Natural killer cell (primary cell): ENCODE measurements around the gene ZNF829. TPM values are rescaled to one million over a fixed set of nuclear protein-coding genes. Genes with fewer than 3 reads are reported as not detected.

Source experiments
- ATAC-seq, 3 donors: fragments of 150-1000 bp in 2 of 3; fragments of 200-7000 bp in 1 of 3; cut with Tn5 transposase; 1 replicate in 1 of 3; 2 replicates in 2 of 3; pipeline ENCODE4 v1.10.0; 2021; ENCODE audit warnings: mild to moderate bottlenecking in 2 of 3, moderate library complexity in 2 of 3
- DNase-seq, 2 donors: peaks; one replicate each; pipeline versions ENCODE4 v3.0.0 to v3.0.0-alpha.2; 2013 to 2021; ENCODE audit warnings: mixed read lengths in 1 of 2
- H3K27ac ChIP-seq: one replicate; pipeline ENCODE4 v1.5.1; 2013; ENCODE audit warnings: mild to moderate bottlenecking, low read length
- H3K27me3 ChIP-seq: one replicate; pipeline ENCODE4 v1.6.1; 2013; ENCODE audit warnings: low read length; ENCODE audit not compliant: control insufficient read depth, insufficient read depth
- H3K36me3 ChIP-seq: one replicate; pipeline ENCODE4 v1.6.1; 2013; ENCODE audit warnings: low read length; ENCODE audit not compliant: control insufficient read depth, insufficient read depth
- H3K4me1 ChIP-seq: one replicate; pipeline ENCODE4 v1.6.1; 2013; ENCODE audit warnings: low read length; ENCODE audit not compliant: control insufficient read depth, insufficient read depth
- H3K4me3 ChIP-seq: one replicate; pipeline ENCODE4 v1.5.1; 2013; ENCODE audit warnings: low read length
- H3K9me3 ChIP-seq: one replicate; pipeline ENCODE4 v1.6.1; 2013; ENCODE audit warnings: low read length; ENCODE audit not compliant: control insufficient read depth, insufficient read depth
- H3K27ac Mint-ChIP-seq, 2 donors: one replicate each; pipeline ENCODE4 v1.8.0; 2022; ENCODE audit warnings: mild to moderate bottlenecking in 2 of 2, mixed read lengths in 2 of 2, moderate library complexity in 1 of 2
- H3K27me3 Mint-ChIP-seq, 2 donors: one replicate each; pipeline ENCODE4 v1.8.0; 2022; ENCODE audit warnings: low read depth in 2 of 2, mixed read lengths in 2 of 2
- H3K36me3 Mint-ChIP-seq: one replicate; pipeline ENCODE4 v1.8.0; 2022; ENCODE audit warnings: mixed read lengths
- H3K4me1 Mint-ChIP-seq, 2 donors: one replicate each; pipeline ENCODE4 v1.8.0; 2022; ENCODE audit warnings: mixed read lengths in 2 of 2
- H3K4me3 Mint-ChIP-seq: one replicate; pipeline ENCODE4 v1.8.0; 2022; ENCODE audit warnings: mild to moderate bottlenecking, moderate library complexity, mixed read lengths
- H3K9me3 Mint-ChIP-seq, 2 donors: one replicate each; pipeline ENCODE4 v1.8.0; 2022; ENCODE audit warnings: mixed read lengths in 2 of 2
- CTCF ChIP-seq: fragments of 200-600 bp; IDR thresholded peaks from one replicate; pipeline ENCODE4 v1.8.0; 2022; ENCODE audit warnings: antibody characterized with exemption
- WGBS: methylation state at CpG from one replicate; pipeline ENCODE4 v1.1.7; 2013; ENCODE audit warnings: missing lambda C conversion rate; ENCODE audit not compliant: insufficient coverage; 5-methylcytosine and 5-hydroxymethylcytosine counted together
- intact Hi-C: fragments of 100-400 bp; cut with micrococcal nuclease; formaldehyde crosslinking; loops from one replicate; pipeline ENCODE4 v1.14.2; 2022
- total RNA-seq, 4 donors: library from RNA; stranded (reverse); fragments of 120-200 nt in 1 of 4; gene quantifications; one replicate each; pipeline versions ENCODE4 v1.2.3 to v1.2.4, GENCODE V29; 2013 to 2022

ZNF829 gene
- 1 to 10 TPM; 5.5 to 7.6 (median 5.5) TPM for total RNA-seq
- 7.8 TPM for total RNA-seq (2013)

DNA sequence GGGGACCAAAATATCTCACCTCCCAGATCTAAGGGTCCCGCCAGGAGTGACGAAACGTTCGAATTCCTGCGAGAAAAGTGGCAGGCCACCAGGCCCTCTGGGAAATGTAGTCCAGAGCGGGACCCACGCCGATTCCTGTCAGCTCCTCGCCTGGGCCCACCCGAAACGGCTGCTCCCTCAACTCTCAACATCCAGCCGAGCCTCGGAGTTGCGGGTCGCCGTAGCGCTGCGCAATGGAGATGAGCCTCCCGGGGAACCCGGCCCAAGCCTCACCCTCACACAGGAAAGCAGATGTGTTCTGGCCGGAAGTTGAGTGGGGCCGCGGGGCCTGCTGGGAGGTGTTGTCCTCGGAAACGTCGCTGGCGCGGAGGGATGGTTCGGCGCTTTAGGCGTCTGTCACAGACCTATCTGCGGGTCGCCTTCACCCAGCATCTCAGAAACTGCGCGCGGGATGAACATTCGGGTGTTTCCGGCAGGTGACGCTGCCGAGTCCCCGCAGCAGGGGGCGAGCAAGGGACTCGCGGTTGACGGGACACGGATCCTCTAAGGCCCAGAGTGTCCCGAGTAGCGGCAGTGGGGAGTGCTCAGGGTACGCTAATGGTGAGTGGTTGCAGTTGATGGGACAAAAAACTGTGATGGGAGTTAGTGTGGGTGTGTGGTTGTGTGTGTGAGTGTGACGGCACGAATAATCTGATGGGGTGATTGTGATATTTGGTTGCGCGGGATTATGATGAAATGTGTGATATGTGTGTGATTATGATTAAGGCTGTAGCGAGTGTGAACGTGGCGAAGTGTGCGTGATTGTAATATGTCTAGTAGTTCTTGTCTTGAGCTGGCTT lies at the start of gene ZNF829, which contains the start of gene ZNF568:
TSS of gene ZNF829 (minus strand) at position 300 of the 839 bp plus-strand sequence. CDS start 1,124 bp downstream, outside the sequence.
TSS of gene ZNF568 (plus strand) at position 341 of the 839 bp plus-strand sequence. CDS start 6,439 bp downstream, outside the sequence.
- peak; percentile 90 to 96 for DNase-seq
- H3K9me3 Mint-ChIP-seq = no peaks in the 10 kb centered on the region
- Histone ChIP-seq H3K36me3 (peaks cover 10% of the 10 kb centered on the region), H3K27me3 (no peaks in the 10 kb centered on the region), H3K4me3 (peak within 1 kb of the TSS; percentile 66), H3K9me3 (no peaks in the 10 kb centered on the region), H3K27ac (peak within 1 kb of the TSS; percentile 95), H3K4me1 (peaks cover 13% of the 10 kb centered on the region)
- no peaks in the 10 kb centered on the region for H3K36me3 Mint-ChIP-seq
- H3K4me1 Mint-ChIP-seq = peaks cover 35% of the 10 kb centered on the region in 2 donors
- H3K27ac Mint-ChIP-seq = peak within 1 kb of the TSS; percentile 89 to 93
- H3K27me3 Mint-ChIP-seq = no peaks in the 10 kb centered on the region
- peak; percentile 92 to 98 (median 94) for ATAC-seq
- WGBS = under 1% methylated on average over 57 of the region's 57 CpGs
- H3K4me3 Mint-ChIP-seq = peak within 1 kb of the TSS; percentile 87
- intact Hi-C loops = loop anchor here (1.0 to 2.0 kb wide), 7 partner anchors 57 to 427 kb away; partner anchors contain the start of genes ZNF345, ZNF383, ZNF420 and ZNF566
- TF ChIP-seq CTCF = peak; percentile 75

DNA sequence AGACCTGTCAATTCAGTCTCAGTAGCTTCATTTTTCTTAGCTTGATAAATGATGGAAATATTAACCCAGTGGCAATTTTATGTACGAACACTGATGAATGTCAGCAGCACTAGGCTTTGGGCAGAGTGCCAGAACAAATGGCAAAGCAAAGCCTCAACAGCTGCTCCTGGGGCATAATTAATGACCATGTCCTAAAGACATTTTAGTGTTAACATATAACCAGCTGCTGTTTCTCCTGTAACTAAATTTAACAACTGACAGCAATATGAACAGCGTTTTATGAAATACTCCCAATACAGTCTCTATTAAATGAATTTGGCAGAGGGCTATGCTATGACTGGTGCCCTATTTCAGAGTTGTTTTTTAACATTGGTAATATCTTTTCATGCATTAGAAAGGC lies 47.2 kb upstream of the ZNF829 start:
- TF ChIP-seq CTCF = no peak
- peaks cover 14% of the 10 kb centered on the region for H3K9me3 ChIP-seq
- ATAC-seq (no peak), DNase-seq (no peak)
- Mint-ChIP-seq H3K9me3 (peaks cover 7 to 17% of the 10 kb centered on the region in 2 donors), H3K27me3 (no peaks in the 10 kb centered on the region), H3K36me3 (peaks cover 18% of the 10 kb centered on the region), H3K4me1 (no peaks in the 10 kb centered on the region), H3K4me3 (no peak overlapping the region), H3K27ac (no peak overlapping the region)
- H3K4me1 ChIP-seq = no peaks in the 10 kb centered on the region
- no peaks in the 10 kb centered on the region for H3K27me3 ChIP-seq
- no peak overlapping the region for H3K4me3 ChIP-seq
- intact Hi-C loops = no loop called here
- no peak overlapping the region for H3K27ac ChIP-seq
- no peaks in the 10 kb centered on the region for H3K36me3 ChIP-seq
- WGBS = 83% methylated on average over 2 of the region's 2 CpGs

DNA sequence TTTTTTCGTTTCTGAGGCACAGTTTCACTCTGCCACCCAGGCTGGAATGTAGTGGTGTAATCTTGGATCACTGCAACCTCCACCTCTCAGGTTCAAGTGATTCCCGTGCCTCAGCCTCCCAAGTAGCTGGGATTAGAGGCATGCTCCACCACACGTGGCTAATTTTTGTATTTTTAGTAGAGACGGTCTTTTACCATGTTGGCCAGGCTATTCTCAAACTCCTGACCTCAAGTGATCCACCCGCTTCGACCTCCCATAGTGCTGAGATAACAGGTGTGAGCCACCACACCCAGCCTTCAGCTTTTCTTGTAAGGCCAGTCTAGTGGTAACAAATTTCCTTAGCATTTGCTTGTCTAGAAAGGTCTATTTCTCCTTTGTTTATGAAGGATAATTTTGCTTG lies 46.3 kb upstream of the ZNF829 start:
- H3K4me3 Mint-ChIP-seq = no peak overlapping the region
- H3K36me3 ChIP-seq = no peaks in the 10 kb centered on the region
- H3K27me3 ChIP-seq = no peaks in the 10 kb centered on the region
- H3K9me3 Mint-ChIP-seq = peaks cover 9 to 20% of the 10 kb centered on the region in 2 donors
- H3K9me3 ChIP-seq = peaks cover 14% of the 10 kb centered on the region
- intact Hi-C loops = no loop called here
- TF ChIP-seq CTCF = no peak
- no peak overlapping the region for H3K27ac ChIP-seq
- DNase-seq (no peak), ATAC-seq (no peak)
- no peak overlapping the region for H3K4me3 ChIP-seq
- H3K36me3 Mint-ChIP-seq = peaks cover 18% of the 10 kb centered on the region
- 93% methylated on average over 5 of the region's 6 CpGs for WGBS
- H3K27ac Mint-ChIP-seq = no peak overlapping the region
- no peaks in the 10 kb centered on the region for H3K27me3 Mint-ChIP-seq
- H3K4me1 Mint-ChIP-seq = no peaks in the 10 kb centered on the region
- H3K4me1 ChIP-seq = no peaks in the 10 kb centered on the region
